CD4-positive, alpha-beta T cell treated with Interleukin-6 for 4 hours (primary cell): ENCODE results near the gene ROBO1.
"Not testable (repeated sequence)": the region's sequence is repeated elsewhere in the genome, so short reads cannot be mapped to it uniquely, and the experiment has no call there.

ENCODE experiments used
- DNase-seq: peaks from one replicate; pipeline ENCODE4 v3.0.0-alpha.2; 2020; ENCODE audit warnings: mixed read lengths

ROBO1 gene

DNA sequence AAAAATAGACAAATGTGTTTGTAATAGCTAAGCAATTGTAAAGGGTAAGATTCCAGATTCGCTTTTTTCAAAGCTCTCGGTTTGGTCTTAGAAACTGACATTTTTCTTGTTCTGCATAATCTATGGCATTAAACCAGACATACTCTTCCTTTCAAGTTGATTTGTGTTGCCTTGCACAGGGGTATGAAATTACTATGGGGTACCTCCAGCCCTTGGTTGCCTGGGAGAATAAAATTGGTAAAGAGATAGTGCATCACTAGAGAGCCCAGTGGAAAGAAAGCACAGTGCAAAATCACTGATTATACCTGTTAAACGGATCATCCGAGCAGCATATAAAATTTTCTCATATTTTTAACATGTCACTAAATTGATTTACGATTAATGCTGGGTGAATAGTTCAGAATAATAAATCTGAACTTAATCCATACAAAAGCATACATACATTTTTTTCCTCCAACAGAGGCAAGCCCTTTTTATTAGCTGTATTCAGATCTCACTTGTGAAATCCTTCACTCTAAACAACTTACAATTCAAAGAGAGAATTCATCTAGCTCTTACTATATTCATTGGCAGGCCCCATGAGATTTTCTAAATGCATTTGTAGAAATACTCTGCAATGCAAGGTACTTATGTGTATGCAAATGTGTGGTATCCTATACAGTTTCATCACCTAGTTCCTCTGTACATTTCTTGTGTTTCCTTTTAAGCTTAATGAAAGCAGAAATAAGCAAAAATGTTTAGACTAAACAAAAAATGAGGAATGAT is 224.4 kb downstream of the ROBO1 start:
- DNase-seq: no peak

GRCh38 chr3:79534727-79535126 is 233.1 kb downstream of the ROBO1 start:
- no peak for DNase-seq

DNA sequence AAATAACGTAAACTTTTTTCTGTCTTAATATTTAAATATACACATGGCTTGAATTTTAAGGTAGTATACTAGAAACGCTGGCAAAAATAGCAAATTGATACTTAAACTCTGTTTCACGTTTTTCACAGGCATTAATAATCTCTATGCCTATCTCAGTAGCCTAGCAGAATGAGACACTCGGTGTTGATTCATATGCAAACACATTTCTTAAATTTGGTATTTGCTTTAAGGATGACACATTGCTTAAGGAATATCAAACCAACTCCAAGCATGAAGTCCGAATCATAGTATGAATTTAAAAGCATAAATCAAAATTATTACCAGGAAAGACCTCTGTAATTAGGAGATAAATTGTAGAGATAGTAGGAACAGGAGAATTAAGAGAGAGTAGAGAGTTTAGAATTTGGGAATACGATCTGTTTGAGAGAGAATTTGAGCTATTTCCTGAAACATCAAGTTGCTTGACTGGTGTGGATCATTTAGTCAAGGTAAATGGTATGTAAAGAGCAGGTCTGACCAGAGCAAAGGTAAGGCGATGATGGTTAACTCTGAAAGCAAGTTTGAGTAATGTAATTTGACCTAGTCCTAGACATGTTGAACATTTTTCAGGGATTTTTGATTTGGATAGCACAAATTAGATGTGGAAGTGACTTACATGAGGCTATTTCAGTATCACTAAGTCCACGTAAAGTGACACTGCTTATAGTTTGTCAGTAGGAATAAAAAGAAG is 236.1 kb downstream of the ROBO1 start:
- no peak for DNase-seq

DNA sequence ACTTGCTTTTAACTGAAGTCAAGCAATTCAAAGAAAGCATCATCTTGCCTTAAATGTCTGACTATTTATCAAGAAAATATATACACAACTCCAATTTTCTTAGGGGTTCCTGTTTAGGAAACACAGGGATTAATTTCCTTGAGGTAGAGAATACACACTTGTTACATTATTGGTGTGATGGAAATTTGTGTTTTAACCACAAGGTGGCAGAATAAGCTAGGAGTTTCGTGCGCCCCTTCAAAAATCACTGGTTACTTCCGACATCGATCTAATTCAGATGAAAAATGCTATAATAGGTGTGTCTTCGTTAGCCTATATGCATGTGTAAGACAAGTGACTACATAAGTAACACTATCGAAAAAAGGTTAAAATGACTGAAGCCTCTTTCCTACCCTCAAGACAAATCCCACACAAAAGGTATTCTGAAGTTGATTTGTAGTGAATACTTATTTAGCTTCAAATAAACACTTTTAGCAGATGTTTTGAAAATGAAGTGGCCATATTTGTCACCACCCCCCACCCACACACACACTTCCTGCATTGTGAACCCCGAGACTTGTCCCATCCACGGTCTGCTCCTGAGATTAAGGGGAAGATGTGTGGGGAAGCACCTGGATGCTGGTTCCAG is 246.5 kb downstream of the ROBO1 start:
- DNase-seq: no peak

DNA sequence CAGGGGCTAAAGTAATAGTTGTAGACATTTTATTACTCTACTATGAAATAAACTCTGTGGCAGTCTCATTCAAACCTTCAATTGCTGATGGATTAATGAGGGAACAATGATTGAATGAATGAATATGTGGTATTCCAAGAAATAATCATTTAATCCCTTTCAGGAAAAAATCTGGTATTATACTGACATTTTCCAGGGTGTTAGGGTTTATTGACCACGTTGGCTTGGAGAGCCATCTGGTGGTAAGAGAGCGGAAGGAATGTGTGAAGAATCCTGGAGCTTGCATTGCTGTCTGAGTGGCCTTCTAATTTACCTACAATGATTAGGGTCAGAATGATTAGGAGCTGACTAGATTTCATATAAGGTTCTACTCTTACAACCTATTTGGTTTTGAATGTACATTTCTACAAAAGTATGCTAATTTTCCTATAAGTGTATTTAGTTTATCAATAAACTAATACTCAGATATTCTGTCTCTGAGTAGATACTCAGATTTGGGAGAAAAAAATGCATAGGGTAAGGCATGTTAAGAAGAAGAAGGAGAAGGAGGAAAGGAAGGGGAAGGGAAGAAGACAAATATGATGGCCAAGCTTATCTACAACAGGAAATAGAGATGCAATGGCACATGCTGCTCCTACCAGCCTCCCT is 249.9 kb downstream of the ROBO1 start:
- DNase-seq: no peak

- DNase-seq: no peak
Observed at GRCh38 chr3:79516795-79517194, 251.0 kb downstream of the ROBO1 start.

GRCh38 chr3:79515072-79515471 is 252.7 kb downstream of the ROBO1 start:
- DNase-seq: no peak

DNA sequence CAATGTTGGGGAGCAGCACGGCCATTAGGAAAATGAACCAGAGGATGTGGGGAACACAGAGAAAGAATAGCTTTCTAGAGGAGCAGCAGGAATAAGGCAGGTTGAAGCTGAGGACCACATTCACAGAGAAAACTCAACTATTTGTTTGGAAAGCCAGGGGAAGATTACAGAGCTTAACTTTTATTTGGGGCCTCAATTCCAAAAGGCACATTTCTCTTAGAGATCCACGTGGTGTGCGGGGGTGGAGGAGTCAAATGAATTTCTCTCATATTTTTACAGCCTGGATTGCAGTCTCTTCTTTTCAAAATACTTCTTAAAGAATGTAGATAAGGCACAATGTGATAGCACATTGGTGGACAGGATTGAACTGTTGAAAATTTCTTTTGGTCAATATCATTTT is 253.7 kb downstream of the ROBO1 start:
- no peak for DNase-seq

DNA sequence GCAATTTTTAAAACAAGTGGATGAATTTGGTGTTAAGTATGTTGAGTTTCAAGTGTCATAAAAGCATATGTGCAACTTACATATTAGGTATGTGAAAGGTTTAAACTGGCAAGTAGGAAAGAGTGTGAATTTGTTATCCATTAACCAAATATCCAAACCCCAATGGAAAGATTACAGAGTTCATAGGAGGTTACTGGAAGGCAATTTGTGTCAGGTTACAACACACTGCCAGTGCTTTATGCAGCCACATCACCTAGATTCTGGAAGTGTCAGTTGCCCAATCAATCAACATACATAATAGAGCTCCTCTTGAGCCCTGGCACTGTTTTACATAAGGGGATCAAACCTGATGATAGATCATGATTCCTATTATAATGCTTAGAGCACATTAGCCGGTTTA is 261.0 kb downstream of the ROBO1 start:
- no peak for DNase-seq

- not testable (repeated sequence) for DNase-seq
Observed at GRCh38 chr3:79502216-79502681, 265.5 kb downstream of the ROBO1 start.

- no peak for DNase-seq
Observed at GRCh38 chr3:79497447-79498111, 270.2 kb downstream of the ROBO1 start.

- DNase-seq: no peak
Observed at GRCh38 chr3:79491029-79491641, 276.7 kb downstream of the ROBO1 start.

DNA sequence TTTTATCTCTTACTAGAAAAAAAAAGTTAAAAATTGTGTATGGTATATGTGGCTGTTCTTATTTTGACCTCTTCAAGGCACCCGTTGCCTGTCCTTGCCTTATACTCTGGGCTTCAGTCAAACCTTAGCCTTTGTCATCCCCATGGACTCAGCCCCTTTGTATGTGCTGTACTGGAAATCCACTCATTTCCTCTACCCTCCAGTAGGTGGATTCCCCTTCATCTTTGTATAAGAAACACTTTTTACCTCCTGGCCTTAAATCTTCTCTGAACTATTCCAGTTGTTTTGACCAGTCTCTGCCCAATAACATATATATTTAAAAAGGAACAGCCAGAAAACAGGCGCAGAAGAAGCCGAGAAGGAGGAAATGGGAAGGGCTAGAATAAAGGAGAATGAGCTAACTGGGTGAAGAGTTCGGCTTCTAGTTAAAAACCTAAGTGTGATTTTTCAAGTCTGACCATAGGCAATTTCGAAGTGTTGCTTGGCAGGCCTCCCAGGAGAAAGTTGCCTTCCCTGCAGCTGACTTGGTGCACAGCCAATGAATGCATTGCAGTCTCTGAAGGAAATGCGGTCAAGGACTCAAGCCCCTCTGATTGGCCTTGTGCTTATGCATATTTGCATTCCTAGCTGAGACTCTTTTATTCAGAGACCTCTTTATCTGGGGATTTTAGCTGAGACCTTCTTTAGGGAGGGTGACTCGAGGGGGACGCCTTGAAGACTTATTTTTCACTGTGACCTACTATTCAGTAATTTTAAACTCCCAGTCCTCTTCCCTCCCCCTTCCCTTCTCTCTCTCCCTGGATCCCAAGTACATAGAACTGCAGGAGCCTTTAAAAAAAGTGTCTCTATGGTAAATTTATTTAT is 277.4 kb downstream of the ROBO1 start:
- no peak for DNase-seq

DNA sequence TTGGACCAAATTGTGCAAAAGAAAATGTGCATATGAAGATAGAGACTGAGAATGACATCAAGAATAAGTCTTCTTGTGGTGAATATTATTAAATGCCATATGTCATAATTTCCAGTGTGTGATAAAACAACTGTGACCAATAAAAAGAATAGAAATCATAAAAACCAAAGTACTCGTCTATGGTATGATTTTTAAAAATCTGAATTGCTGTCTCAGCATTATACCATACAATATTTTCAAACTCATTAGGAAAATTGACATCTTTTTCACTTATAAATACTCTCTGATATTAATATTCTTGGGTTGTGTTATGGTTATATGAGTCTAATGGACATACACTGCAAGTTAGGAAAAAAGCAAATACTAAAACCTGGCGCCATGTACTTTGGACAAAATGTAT is 279.4 kb downstream of the ROBO1 start:
- DNase-seq: no peak

DNA sequence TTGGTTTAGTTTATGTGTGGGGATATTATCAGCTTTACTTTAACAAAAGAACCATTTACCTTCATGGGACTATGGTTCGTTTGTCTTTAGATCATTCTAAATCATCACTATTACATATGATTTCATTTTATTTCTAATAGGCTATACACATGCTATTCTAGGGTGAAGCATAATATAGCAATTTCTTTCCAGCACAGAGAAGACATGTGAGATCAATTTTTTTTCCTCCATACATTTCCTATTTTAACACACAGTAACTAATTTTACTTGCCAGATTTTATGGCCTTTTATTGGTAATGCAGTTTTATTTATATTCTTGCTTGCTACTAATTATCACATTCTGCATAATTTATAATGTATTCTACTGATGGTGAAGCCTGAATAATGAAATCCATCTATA is 287.1 kb downstream of the ROBO1 start:
- no peak for DNase-seq

DNA sequence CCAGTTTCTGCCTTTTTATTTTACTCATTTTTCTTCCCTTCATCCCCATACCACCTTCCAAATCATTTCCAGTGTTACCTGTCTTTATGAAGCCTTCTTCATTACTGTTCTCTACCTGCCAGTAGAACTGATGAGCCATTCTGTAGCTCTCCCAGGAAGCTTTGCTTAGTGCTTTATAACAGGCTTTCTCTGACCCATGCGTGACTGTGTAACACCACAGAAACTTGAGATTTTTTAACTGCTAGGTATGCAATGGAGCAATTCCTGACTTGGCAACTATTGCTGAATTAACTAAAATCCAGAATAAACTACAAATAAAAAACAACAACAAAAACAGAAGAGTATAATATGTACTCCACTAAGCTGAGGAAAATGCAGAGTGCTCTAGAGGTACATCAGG is 289.2 kb downstream of the ROBO1 start:
- no peak for DNase-seq

- no peak for DNase-seq
Observed at GRCh38 chr3:79477242-79477641, 290.6 kb downstream of the ROBO1 start.

GRCh38 chr3:79473993-79474392 is 293.8 kb downstream of the ROBO1 start:
- no peak for DNase-seq

DNA sequence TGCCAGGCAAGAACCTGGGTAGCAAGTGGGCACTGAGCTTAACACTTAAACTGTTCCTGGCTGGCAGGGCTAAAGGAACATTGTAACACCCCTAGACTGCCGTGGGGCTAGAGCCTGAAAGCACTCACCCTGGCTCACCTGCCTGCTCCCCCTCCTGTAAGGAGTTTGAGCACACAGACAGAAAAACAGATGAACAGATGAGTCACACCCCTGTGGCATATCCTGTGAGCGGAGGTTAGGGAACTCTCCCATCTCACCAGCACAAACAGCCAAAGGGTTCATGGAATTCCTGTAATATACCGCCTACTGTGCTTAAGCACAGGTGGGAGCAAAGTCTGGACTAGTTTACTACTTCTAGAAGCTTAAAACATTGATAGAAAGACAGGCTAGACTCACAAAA is 300.1 kb downstream of the ROBO1 start:
- DNase-seq: no peak

DNA sequence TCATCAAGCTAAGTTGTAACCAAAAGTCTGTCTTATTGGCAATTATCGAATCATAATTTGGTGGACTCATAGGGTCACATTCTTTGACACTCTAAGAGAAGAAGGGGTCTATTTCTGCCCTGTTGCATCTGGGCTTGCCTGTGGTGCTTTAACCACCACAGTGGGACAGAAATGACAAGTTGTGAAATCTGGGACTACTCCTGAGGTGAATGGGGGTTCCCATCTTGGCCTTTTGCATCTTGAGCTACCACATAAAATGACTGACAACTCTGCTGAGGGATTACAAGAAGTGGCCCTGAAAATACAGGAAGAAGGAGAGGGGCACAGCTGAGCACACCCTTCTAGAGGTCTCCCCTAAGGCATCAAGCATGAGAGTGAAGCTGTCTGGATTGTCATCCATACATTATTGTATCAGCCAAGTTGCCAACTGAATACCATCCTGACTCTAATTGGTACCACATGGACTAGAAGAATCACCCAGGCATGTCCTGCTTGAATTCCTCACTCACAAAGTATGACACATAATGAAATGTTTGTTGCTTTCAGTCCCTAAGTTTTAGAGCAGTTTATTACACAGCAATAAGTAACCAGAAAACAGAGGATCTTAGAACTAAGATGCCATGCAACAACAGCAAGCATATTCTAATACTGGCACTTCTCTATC is 306.5 kb downstream of the ROBO1 start:
- no peak for DNase-seq

- DNase-seq: no peak
Observed at GRCh38 chr3:79453600-79453999, 314.2 kb downstream of the ROBO1 start.
